Esophagus squamous epithelium (tissue), 5 donors: ENCODE results near the gene ATM. TPM values are rescaled to one million over a fixed set of nuclear protein-coding genes. Genes with fewer than 3 reads are reported as not detected.
"Not testable (repeated sequence)": the region's sequence is repeated elsewhere in the genome, so short reads cannot be mapped to it uniquely, and the experiment has no call there.

Experiments used
- DNase-seq: peaks from one replicate; lab custom pipeline; 2025; lab: John Stamatoyannopoulos, UW
- H3K27ac ChIP-seq, 4 donors: fragments of 200-600 bp; sonication (generic); one replicate each; pipeline ENCODE4 v1.5.1; 2016 to 2019; ENCODE audit warnings: mild to moderate bottlenecking in 1 of 4
- H3K27me3 ChIP-seq, 4 donors: fragments of 200-600 bp; sonication (generic); 1 replicate in 3 of 4; 2 replicates in 1 of 4; pipeline versions ENCODE4 v1.5.1 to v1.6.0; 2017 to 2021; ENCODE audit warnings: antibody characterized with exemption in 1 of 4
- H3K36me3 ChIP-seq, 3 donors: fragments of 200-600 bp; sonication (generic); one replicate each; pipeline ENCODE4 v1.5.1; 2016 to 2019
- H3K4me1 ChIP-seq, 3 donors: fragments of 200-600 bp; sonication (generic); one replicate each; pipeline ENCODE4 v1.5.1; 2017 to 2019
- H3K4me3 ChIP-seq, 4 donors: fragments of 200-600 bp; sonication (generic); 1 replicate in 3 of 4; 2 replicates in 1 of 4; pipeline ENCODE4 v1.5.1; 2016 to 2019; ENCODE audit warnings: mild to moderate bottlenecking in 2 of 4, moderate library complexity in 1 of 4
- H3K9me3 ChIP-seq, 3 donors: fragments of 200-600 bp; sonication (generic); one replicate each; pipeline ENCODE4 v1.5.1; 2016 to 2019
- CTCF ChIP-seq, 6 experiments: fragments of 450-650 bp in 4 of 6; fragments of 200-600 bp in 2 of 6; sonication (generic) in 2 of 6; IDR thresholded peaks; one replicate each; pipeline ENCODE4 v1.5.1; 2016 to 2019; ENCODE audit warnings: antibody characterized with exemption in 6 of 6, mild to moderate bottlenecking in 4 of 6, moderate library complexity in 4 of 6
- POLR2A ChIP-seq, 4 donors: fragments of 450-650 bp; IDR thresholded peaks; one replicate each; pipeline ENCODE4 v1.6.1; 2017; ENCODE audit warnings: antibody characterized with exemption in 4 of 4, mild to moderate bottlenecking in 4 of 4, moderate library complexity in 3 of 4
- WGBS, 2 donors: methylation state at CpG; one replicate each; pipeline ENCODE4 v1.1.5; 2018; 5-methylcytosine and 5-hydroxymethylcytosine counted together
- intact Hi-C: fragments of 100-400 bp; cut with DNase I; formaldehyde crosslinking; loops from one replicate; pipeline ENCODE4 v1.15.0; 2022
- small RNA-seq, 4 donors: library from RNA; depleted of rRNA; stranded (forward); fragments of <200 nt; gene quantifications; one replicate each; pipeline ENCODE3, GENCODE V24; 2016
- total RNA-seq, 4 donors: library from RNA; depleted of rRNA; stranded (reverse); fragments of >200 nt; gene quantifications; one replicate each; pipeline ENCODE4 v1.1.0, GENCODE V29; 2016
- donor health status: DM: yes; HTN: yes; CAD: no.

The ATM gene
- total RNA-seq, 4 donors from 2014 or later: 13.9 to 52.6 (median 21.7) TPM

DNA sequence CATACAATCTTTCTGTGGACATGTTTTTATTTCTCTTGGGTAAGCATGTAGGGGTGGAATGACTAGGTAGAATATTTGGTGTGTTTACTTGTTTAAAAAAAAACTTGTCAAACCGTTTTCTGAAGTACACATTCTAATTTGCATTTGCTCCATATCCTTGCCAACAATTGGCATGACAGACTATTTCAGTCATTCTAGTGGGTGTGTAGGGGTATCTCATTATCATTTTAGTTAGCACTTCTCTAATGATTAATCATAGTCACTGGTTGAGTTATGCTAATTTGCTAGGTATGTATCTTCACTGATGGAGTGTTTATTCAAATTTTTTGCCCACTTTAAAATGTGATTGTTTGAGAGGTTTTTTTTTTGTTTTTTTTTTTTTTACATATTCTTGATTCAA is 180.2 kb downstream of the ATM start:
- H3K4me3 ChIP-seq: no peak overlapping the region
- H3K9me3 ChIP-seq: no peaks in the 10 kb centered on the region
- H3K27me3 ChIP-seq: no peaks in the 10 kb centered on the region
- no peaks in the 10 kb centered on the region for H3K36me3 ChIP-seq
- DNase-seq: no peak
- 24 to 44% methylated on average over 1 of the region's 1 CpG for WGBS, 2 donors
- no peaks in the 10 kb centered on the region for H3K4me1 ChIP-seq
- H3K27ac ChIP-seq: no peak overlapping the region
- TF ChIP-seq POLR2A (IDR thresholded peaks at IDR 0.05) (no peak), CTCF (IDR thresholded peaks at IDR 0.05) (no peak)
- intact Hi-C loops: no loop called here

DNA sequence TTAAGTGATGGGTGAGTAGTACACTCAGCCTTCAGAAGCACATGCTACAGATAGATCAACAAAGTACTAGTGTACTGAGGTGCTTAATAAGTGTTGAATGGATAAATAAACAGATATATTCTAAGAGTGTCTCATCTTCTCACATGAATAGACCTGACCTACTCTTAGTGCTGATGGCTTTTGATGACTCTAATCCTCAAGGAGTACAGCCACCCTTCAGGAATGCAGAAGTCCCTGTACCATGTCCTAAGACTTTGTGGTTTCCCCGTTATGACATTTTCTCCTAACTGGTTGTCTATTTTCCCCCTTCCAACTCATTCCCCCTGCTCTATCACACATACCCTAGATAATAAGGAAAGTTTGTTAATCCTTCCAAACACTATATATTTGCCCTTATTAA is 182.8 kb downstream of the ATM start:
- H3K4me3 ChIP-seq: no peak overlapping the region
- 64 to 76% methylated on average over 1 of the region's 1 CpG for WGBS, 2 donors
- TF ChIP-seq POLR2A (IDR thresholded peaks at IDR 0.05) (no peak), CTCF (IDR thresholded peaks at IDR 0.05) (no peak)
- intact Hi-C loops: no loop called here
- no peaks in the 10 kb centered on the region for H3K36me3 ChIP-seq
- no peaks in the 10 kb centered on the region for H3K27me3 ChIP-seq
- DNase-seq: no peak
- no peaks in the 10 kb centered on the region for H3K4me1 ChIP-seq
- no peaks in the 10 kb centered on the region for H3K9me3 ChIP-seq
- no peak overlapping the region for H3K27ac ChIP-seq

- Histone ChIP-seq H3K36me3 (no peaks in the 10 kb centered on the region), H3K4me3 (no peak overlapping the region), H3K27ac (no peak overlapping the region), H3K9me3 (peaks cover 0 to 8% (median 0%) of the 10 kb centered on the region in 3 donors), H3K27me3 (no peaks in the 10 kb centered on the region), H3K4me1 (no peaks in the 10 kb centered on the region)
- DNase-seq: no peak
- intact Hi-C loops: no loop called here
- TF ChIP-seq POLR2A (IDR thresholded peaks at IDR 0.05): no peak
- no peak for TF ChIP-seq CTCF (IDR thresholded peaks at IDR 0.05)
Observed at GRCh38 chr11:108414958-108415357, 192.1 kb downstream of the ATM start.

GRCh38 chr11:108417551-108417950 is 194.7 kb downstream of the ATM start:
- WGBS, 2 donors: 59 to 60% methylated on average over 2 of the region's 2 CpGs
- TF ChIP-seq CTCF (IDR thresholded peaks at IDR 0.05): peak in 4 of 6 experiments; percentile 18 to 51 (median 32)
- intact Hi-C loops, H3K27ac ChIP-seq, DNase-seq, H3K4me3 ChIP-seq, H3K9me3 ChIP-seq, H3K4me1 ChIP-seq, H3K36me3 ChIP-seq, H3K27me3 ChIP-seq: not testable (repeated sequence)

Small RNA genes lying within 50 kb of the gene (small RNA-seq; reads per million reads assigned to genes)
- gene RF00019: 0 reads per million in 4 donors

Other genes with a start within 250 kb of the ATM start
- gene CUL5, start 214.2 kb upstream of the ATM start, total RNA-seq: 10 to 100 TPM; 19.4 to 34.3 (median 31.7) TPM
- 10 to 100 TPM; 47.6 to 94.4 (median 85.2) TPM for gene ACAT1, start 101.5 kb upstream of the ATM start, total RNA-seq
- 10 to 100 TPM in 2 of 4 donors, 1 to 10 TPM in 2; 8.2 to 15.6 (median 11.7) TPM for gene NPAT, start 429 bp upstream of the ATM start, total RNA-seq
- 1 to 10 TPM in 1 of 4 donors, under 1 TPM in 2, not detected in 1; 0.09 to 2.7 (median 0.95) TPM for gene C11orf65, start 244.5 kb downstream of the ATM start, total RNA-seq